HG02588 (cell line): Measurements from ENCODE around the gene XRN2.
"Not testable (repeated sequence)": the region's sequence is repeated elsewhere in the genome, so short reads cannot be mapped to it uniquely, and the experiment has no call there.

Source experiments
- ATAC-seq: cut with Tn5 transposase; IDR thresholded peaks from one replicate; pipeline ENCODE4 v1.9.1; 2021; ENCODE audit warnings: mild to moderate bottlenecking, moderate library complexity; ENCODE audit not compliant: unreplicated experiment

Gene XRN2

GRCh38 chr20:21413996-21414395 is 110.9 kb downstream of the XRN2 start:
- ATAC-seq = not testable (repeated sequence)

GRCh38 chr20:21419147-21419546 is 116.0 kb downstream of the XRN2 start:
- ATAC-seq = not testable (repeated sequence)

- no peak for ATAC-seq
Observed at GRCh38 chr20:21421601-21422236, 118.6 kb downstream of the XRN2 start.

- not testable (repeated sequence) for ATAC-seq
Observed at GRCh38 chr20:21423712-21424111, 120.6 kb downstream of the XRN2 start.

- no peak for ATAC-seq
Observed at GRCh38 chr20:21424846-21425245, 121.7 kb downstream of the XRN2 start.

- ATAC-seq = no peak
Observed at GRCh38 chr20:21430020-21430419, 126.9 kb downstream of the XRN2 start.

- ATAC-seq = no peak
Observed at GRCh38 chr20:21432911-21433310, 129.8 kb downstream of the XRN2 start.

- no peak for ATAC-seq
Observed at GRCh38 chr20:21433329-21433890, 130.3 kb downstream of the XRN2 start.

GRCh38 chr20:21435576-21435975 is 132.4 kb downstream of the XRN2 start:
- ATAC-seq = no peak

- ATAC-seq = no peak
Observed at GRCh38 chr20:21436205-21436604, 133.1 kb downstream of the XRN2 start.

- ATAC-seq = no peak
Observed at GRCh38 chr20:21437248-21437647, 134.1 kb downstream of the XRN2 start.

- ATAC-seq = no peak
Observed at GRCh38 chr20:21437816-21438215, 134.7 kb downstream of the XRN2 start.
